ENCODE data around the gene EID2. TPM values are rescaled to one million over a fixed set of nuclear protein-coding genes. Genes with fewer than 3 reads are reported as not detected.

EID2 gene
- total and polyA plus RNA-seq, 2 of the 13 experiments (the other 11 are each of a cell fraction or from before 2014, with no cell fraction given), result 3.7 to 14.1 TPM

GRCh38 chr19:39539518-39540332 lies at the start of gene EID2 (continued):
- no peak for TF ChIP-seq AHDC1 (CRISPR knock-in tag; IDR thresholded peaks at IDR 0.05; ENCODE audit: borderline replicate concordance)
- TF ChIP-seq SPEN (CRISPR knock-in tag; IDR thresholded peaks at IDR 0.05; ENCODE audit: low read depth), result peak; percentile 77; the same call in 1 of the 2 replicates
- TF ChIP-seq CENPBD1 (CRISPR knock-in tag; IDR thresholded peaks at IDR 0.05; ENCODE audit: borderline replicate concordance, low read depth), result no peak
- TF ChIP-seq ZNF720 (CRISPR knock-in tag; IDR thresholded peaks at IDR 0.05), result no peak
- no peak for TF ChIP-seq SCMH1 (CRISPR knock-in tag; IDR thresholded peaks at IDR 0.05; ENCODE audit: borderline replicate concordance)
- TF ChIP-seq ADNP (CRISPR knock-in tag; IDR thresholded peaks at IDR 0.05), result no peak
- TF ChIP-seq ZSCAN29 (CRISPR knock-in tag; conservative IDR thresholded peaks at IDR 0.05), result no peak
- TF ChIP-seq CERS6 (CRISPR knock-in tag; IDR thresholded peaks at IDR 0.05), result no peak
- no peak for TF ChIP-seq ZNF639 (CRISPR knock-in tag; conservative IDR thresholded peaks at IDR 0.05)
- 0 out of 2 replicates have a peak, but pooled peaks have one; percentile 8 for TF ChIP-seq GATAD2A (CRISPR knock-in tag; IDR thresholded peaks at IDR 0.05)
- no peak for TF ChIP-seq SIX1 (CRISPR knock-in tag; IDR thresholded peaks at IDR 0.05; ENCODE audit: borderline replicate concordance)
- no peak for TF ChIP-seq SMAD9 (CRISPR knock-in tag; IDR thresholded peaks at IDR 0.05)
- TF ChIP-seq SP2 (CRISPR knock-in tag; IDR thresholded peaks at IDR 0.05), result no peak
- TF ChIP-seq POLR2AphosphoS2 (IDR thresholded peaks at IDR 0.05; ENCODE audit: low read depth, low read length), result no peak
- no peak for TF ChIP-seq SP1 (IDR thresholded peaks at IDR 0.05)
- no peak for TF ChIP-seq SP1 (CRISPR knock-in tag; IDR thresholded peaks at IDR 0.05)
- TF ChIP-seq ZNF530 (CRISPR knock-in tag; IDR thresholded peaks at IDR 0.05; ENCODE audit: low read depth), result no peak
- 0 out of 2 replicates have a peak, but pooled peaks have one; percentile 26 for TF ChIP-seq MIER3 (CRISPR knock-in tag; IDR thresholded peaks at IDR 0.05; ENCODE audit: borderline replicate concordance)
- TF ChIP-seq ZNF577 (CRISPR knock-in tag; IDR thresholded peaks at IDR 0.05; ENCODE audit: borderline replicate concordance, low read depth), result no peak
- TF ChIP-seq ZNF672 (CRISPR knock-in tag; IDR thresholded peaks at IDR 0.05), result no peak
- no peak for TF ChIP-seq ZNF660 (CRISPR knock-in tag; IDR thresholded peaks at IDR 0.05; ENCODE audit: borderline replicate concordance, low read depth)
- no peak for TF ChIP-seq NCOA1 (CRISPR knock-in tag; IDR thresholded peaks at IDR 0.05)

Data from HepG2 (cell line).